K562 (cell line): ENCODE measurements around the gene ZNF557. TPM values are rescaled to one million over a fixed set of nuclear protein-coding genes. Genes with fewer than 3 reads are reported as not detected.
"Not testable (repeated sequence)": the region's sequence is repeated elsewhere in the genome, so short reads cannot be mapped to it uniquely, and the experiment has no call there.

Source experiments
- ATAC-seq: fragments of 200-7000 bp; cut with Tn5 transposase; 3 replicates; pipeline ENCODE4 v1.9.1; 2020; ENCODE audit warnings: moderate library complexity
- BruUV-seq: library from RNA; stranded (reverse); fragments of 400-500 nt; replicated peaks from 2 replicates; lab custom pipeline; 2021; lab: Mats Ljungman, UMichigan
- CTCF ChIA-PET: fragments of 300-600 bp; formaldehyde crosslinking; extraction: SDS; loops from one replicate; lab custom pipeline; 2021; ENCODE audit warnings: low intra/inter-chr PET ratio; lab: Yijun Ruan, JAX
- POLR2A ChIA-PET: fragments of 300-600, 350-650 bp; sonication (Branson Sonifier 250); formaldehyde crosslinking; extraction: SDS; loops from one replicate; lab custom pipeline; 2021; ENCODE audit warnings: antibody characterized with exemption, inconsistent platforms; lab: Yijun Ruan, JAX
- DNase-seq, 4 experiments: peaks; one replicate each; pipeline versions ENCODE4 v3.0.0 to v3.0.0-alpha.2; 2011 to 2018; ENCODE audit warnings: low spot score in 3 of 4, mixed read lengths in 3 of 4; ENCODE audit errors: extremely low read depth in 1 of 4
- FAIRE-seq: peaks from 2 replicates; lab custom pipeline; 2011; peaks lifted over from hg19 to GRCh38; lab: Jason Lieb, UNC
- H2AFZ ChIP-seq: 2 replicates; pipeline ENCODE4 v1.6.0; 2011; ENCODE audit warnings: low read depth, low read length, control low read depth, inconsistent platforms
- H3K27ac ChIP-seq: fragments of 200-600 bp; 3 replicates; pipeline ENCODE4 v1.8.0; 2011; ENCODE audit warnings: low read depth, mild to moderate bottlenecking, control low read depth, inconsistent platforms, low read length, moderate library complexity, mixed read lengths; ENCODE audit errors: extremely low read depth
- H3K27me3 ChIP-seq, 2 experiments: fragments of 300-600 bp in 1 of 2; 2 replicates in 1 of 2; 3 replicates in 1 of 2; pipeline versions ENCODE4 v1.6.0 to v1.8.0; 2011; ENCODE audit warnings: inconsistent platforms in 2 of 2, low read length in 2 of 2, mild to moderate bottlenecking in 1 of 2, mixed read lengths in 1 of 2, moderate library complexity in 1 of 2; ENCODE audit not compliant: control insufficient read depth in 2 of 2, insufficient read depth in 2 of 2
- H3K36me3 ChIP-seq: fragments of 300-600 bp; 3 replicates; pipeline ENCODE4 v1.8.0; 2011; ENCODE audit warnings: mild to moderate bottlenecking, low read length, inconsistent platforms; ENCODE audit not compliant: control insufficient read depth, insufficient read depth
- H3K4me1 ChIP-seq, 2 experiments: fragments of 200-600 bp in 1 of 2; replicated peaks in 1 of 2; 2 replicates in 1 of 2; 3 replicates in 1 of 2; pipeline versions ENCODE4 v1.5.1 to v1.8.0; 2011; ENCODE audit warnings: inconsistent platforms in 2 of 2, low read length in 2 of 2, mild to moderate bottlenecking in 1 of 2, mixed read lengths in 1 of 2, moderate library complexity in 1 of 2; ENCODE audit not compliant: control insufficient read depth in 2 of 2, insufficient read depth in 2 of 2
- H3K4me2 ChIP-seq: 2 replicates; pipeline ENCODE4 v1.6.1; 2011; ENCODE audit warnings: low read length, control low read depth, inconsistent platforms, mixed read lengths; ENCODE audit not compliant: insufficient read depth
- H3K4me3 ChIP-seq: fragments of 200-600 bp; sonication (generic), shearing (Covaris generic); 2 replicates; pipeline ENCODE4 v1.5.1; 2016; ENCODE audit warnings: control low read depth, inconsistent platforms
- H3K79me2 ChIP-seq: fragments of 200-600 bp; 3 replicates; pipeline ENCODE4 v1.8.0; 2011; ENCODE audit warnings: low read length, inconsistent platforms; ENCODE audit not compliant: control insufficient read depth, insufficient read depth
- H3K9ac ChIP-seq, 2 experiments: 2 replicates each; pipeline versions ENCODE4 v1.6.0 to v1.6.1; 2011; ENCODE audit warnings: low read depth in 2 of 2, low read length in 2 of 2, control low read depth in 1 of 2, inconsistent platforms in 1 of 2, mild to moderate bottlenecking in 1 of 2, mixed read lengths in 1 of 2; ENCODE audit not compliant: insufficient read depth in 1 of 2
- H3K9me1 ChIP-seq: one replicate; pipeline ENCODE4 v1.6.0; 2011; ENCODE audit warnings: inconsistent platforms, mild to moderate bottlenecking, low read length, moderate library complexity; ENCODE audit not compliant: control insufficient read depth, insufficient read depth
- H3K9me3 ChIP-seq: replicated peaks from 2 replicates; pipeline ENCODE4 v1.5.1; 2011; ENCODE audit warnings: low read depth, low read length, inconsistent platforms; ENCODE audit not compliant: control insufficient read depth, insufficient read depth
- H4K20me1 ChIP-seq: replicated peaks from 2 replicates; pipeline ENCODE4 v1.6.1; 2011; ENCODE audit warnings: low read length, inconsistent platforms, mixed read lengths; ENCODE audit not compliant: control insufficient read depth, insufficient read depth
- WGBS: fragments of 100-300 bp; shearing (Covaris generic); methylation state at CpG from one replicate; pipeline ENCODE4 v1.1.6; 2016; ENCODE audit warnings: low coverage, mixed read lengths; ENCODE audit not compliant: insufficient coverage; ENCODE audit errors: missing lambda C conversion rate; 5-methylcytosine and 5-hydroxymethylcytosine counted together
- in situ Hi-C: fragments of 300-500 bp; cut with MboI; formaldehyde crosslinking; loops from 4 replicates; pipeline ENCODE4 v1.15.0; 2018; ENCODE audit warnings: inconsistent platforms, mixed read lengths
- intact Hi-C: fragments of 100-400 bp; cut with micrococcal nuclease; formaldehyde crosslinking; loops from 2 replicates; pipeline ENCODE4 v1.14.2; 2022
- polyA plus RNA-seq, 8 experiments: library from polyadenylated mRNA; depleted of rRNA in 4 of 8; stranded (reverse) in 5 of 8; unstranded in 3 of 8; fragments of >200 nt; fragmentation: Nextera tagmentation in 2 of 8; fragmentation: Illumina TruSeq in 1 of 8; extraction: Ambion mirVana in 2 of 8; extraction: Trizol in 1 of 8; gene quantifications; 2 replicates each; pipeline versions ENCODE4 v1.2.1 to v1.2.3, GENCODE V29; 2011 to 2014; ENCODE audit warnings: inconsistent platforms in 1 of 8, missing spikeins in 1 of 8
- total RNA-seq, 7 experiments: library from RNA; depleted of rRNA in 6 of 7; stranded (reverse); fragments of >200 nt in 6 of 7; fragmentation: Illumina TruSeq in 2 of 7; extraction: Trizol in 2 of 7; gene quantifications; 2 replicates each; pipeline versions ENCODE4 v1.2.1 to v1.2.3, GENCODE V29; 2011 to 2021; ENCODE audit warnings: low replicate concordance in 1 of 7

ZNF557 gene
- total and polyA plus RNA-seq, 9 of the 15 experiments (the other 6 are each of a cell fraction or from before 2014, with no cell fraction given): 2.2 to 6.6 (median 4.4) TPM

- FAIRE-seq, H3K27ac ChIP-seq, BruUV-seq, H3K9me3 ChIP-seq, H3K4me3 ChIP-seq, H3K9ac ChIP-seq, in situ Hi-C loops, CTCF ChIA-PET, intact Hi-C loops, H3K27me3 ChIP-seq, H4K20me1 ChIP-seq, ATAC-seq, H3K9me1 ChIP-seq, H2AFZ ChIP-seq, H3K4me1 ChIP-seq, POLR2A ChIA-PET, H3K79me2 ChIP-seq, H3K36me3 ChIP-seq, H3K4me2 ChIP-seq, DNase-seq: not testable (repeated sequence)
- 3% methylated on average over 2 of the region's 5 CpGs for WGBS
These were observed 18.1 kb upstream of the ZNF557 start for GRCh38 chr19:7051421-7051820.

GRCh38 chr19:7052896-7053295, 16.6 kb upstream of the ZNF557 start:
- not testable (repeated sequence) for DNase-seq, H3K4me3 ChIP-seq

GRCh38 chr19:7054635-7055368, 14.7 kb upstream of the ZNF557 start:
- H3K4me3 ChIP-seq, POLR2A ChIA-PET, H2AFZ ChIP-seq, intact Hi-C loops, H3K27me3 ChIP-seq, H3K9me3 ChIP-seq, H3K27ac ChIP-seq, H3K4me1 ChIP-seq, FAIRE-seq, H4K20me1 ChIP-seq, BruUV-seq, H3K36me3 ChIP-seq, CTCF ChIA-PET, in situ Hi-C loops, H3K9ac ChIP-seq, H3K79me2 ChIP-seq, H3K4me2 ChIP-seq, H3K9me1 ChIP-seq, DNase-seq, ATAC-seq: not testable (repeated sequence)
- WGBS: 36% methylated on average over 12 of the region's 14 CpGs

More at GRCh38 chr19:7052896-7053295, 16.6 kb upstream of the ZNF557 start:
- H3K4me2 ChIP-seq, H3K79me2 ChIP-seq, in situ Hi-C loops, H3K36me3 ChIP-seq, intact Hi-C loops, BruUV-seq, H3K9me1 ChIP-seq, ATAC-seq, H4K20me1 ChIP-seq, H3K9ac ChIP-seq, H3K27ac ChIP-seq, H3K9me3 ChIP-seq, H2AFZ ChIP-seq, H3K4me1 ChIP-seq, POLR2A ChIA-PET, FAIRE-seq, CTCF ChIA-PET, H3K27me3 ChIP-seq: not testable (repeated sequence)
- WGBS: 23% methylated on average over 7 of the region's 7 CpGs
